ACHN (cell line): ENCODE data around the gene KRTAP4-5.
"Not testable (repeated sequence)": the region's sequence is repeated elsewhere in the genome, so short reads cannot be mapped to it uniquely, and the experiment has no call there.

Experiments used
- DNase-seq: peaks from one replicate; pipeline ENCODE4 v3.0.0-alpha.2; 2015
- in situ Hi-C: cut with HindIII; loops from 2 replicates; pipeline ENCODE4 v1.10.0; 2017; ENCODE audit warnings: low sequenced_read_pairs, low pct_ligation_motif_present, low pct_unique_long_range_greater_than_20kb

KRTAP4-5 gene

DNA sequence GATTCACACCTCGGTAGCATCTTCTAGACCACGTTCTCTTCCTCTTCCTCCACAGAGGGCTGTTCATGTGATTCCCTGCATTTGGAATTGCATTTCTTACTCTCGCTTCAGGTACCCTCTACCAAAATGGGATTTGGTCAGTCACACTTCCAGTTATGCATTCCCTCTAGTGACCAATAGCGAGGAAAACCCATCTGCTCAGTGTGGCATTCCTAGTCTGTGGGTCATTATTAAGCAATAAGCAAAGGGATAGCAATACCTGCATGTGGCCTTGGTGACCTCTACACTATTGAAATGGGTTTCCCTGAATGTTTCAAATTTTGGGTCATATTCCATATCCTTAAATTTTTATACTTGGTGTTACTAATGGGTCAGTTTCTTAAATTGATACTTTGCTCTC is 401 bp upstream of the KRTAP4-5 start:
- in situ Hi-C loops, result no loop called here

GRCh38 chr17:41148971-41149651 is 514 bp downstream of the KRTAP4-5 start:
- in situ Hi-C loops, DNase-seq: not testable (repeated sequence)

More for the DNA sequence above, 401 bp upstream of the KRTAP4-5 start:
- no peak for DNase-seq

GRCh38 chr17:41147531-41148204 is 2.0 kb downstream of the KRTAP4-5 start:
- no peak for DNase-seq
- in situ Hi-C loops, result no loop called here

GRCh38 chr17:41145261-41145660 is 4.4 kb downstream of the KRTAP4-5 start:
- DNase-seq, result no peak
- in situ Hi-C loops, result no loop called here

- in situ Hi-C loops, result no loop called here
- no peak for DNase-seq
Measured at GRCh38 chr17:41144846-41145245, 4.8 kb downstream of the KRTAP4-5 start.

- no peak for DNase-seq
- in situ Hi-C loops, result no loop called here
Measured at GRCh38 chr17:41141361-41141760, 8.3 kb downstream of the KRTAP4-5 start.

- DNase-seq, result no peak
- in situ Hi-C loops, result no loop called here
Measured at GRCh38 chr17:41140360-41141131, 9.1 kb downstream of the KRTAP4-5 start, which contains the start of gene KRTAP4-6. TSS of gene KRTAP4-6 (minus strand) at chr17:41140544. CDS start at chr17:41140487, 57 bp downstream.

DNA sequence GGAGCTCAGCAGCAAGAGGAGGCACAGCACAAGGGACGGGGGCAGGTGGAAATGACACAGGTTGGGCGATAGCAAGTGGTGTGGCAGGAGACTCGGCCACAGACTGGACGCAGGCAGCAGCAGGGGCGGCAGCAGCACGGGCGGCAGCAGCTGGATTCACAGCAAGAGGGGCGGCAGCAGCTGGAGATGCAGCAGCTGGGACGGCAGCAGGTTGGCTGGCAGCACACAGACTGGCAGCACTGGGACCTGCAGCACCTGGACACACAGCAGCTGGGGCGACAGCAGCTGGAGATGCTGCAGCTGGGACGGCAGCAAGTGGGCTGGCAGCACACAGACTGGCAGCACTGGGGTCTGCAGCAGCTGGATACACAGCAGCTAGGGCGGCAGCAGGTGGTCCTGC is 9.8 kb downstream of the KRTAP4-5 start:
- in situ Hi-C loops, DNase-seq: not testable (repeated sequence)

- DNase-seq, result no peak
- in situ Hi-C loops, result no loop called here
Measured at GRCh38 chr17:41133880-41134735, 15.5 kb downstream of the KRTAP4-5 start.

DNA sequence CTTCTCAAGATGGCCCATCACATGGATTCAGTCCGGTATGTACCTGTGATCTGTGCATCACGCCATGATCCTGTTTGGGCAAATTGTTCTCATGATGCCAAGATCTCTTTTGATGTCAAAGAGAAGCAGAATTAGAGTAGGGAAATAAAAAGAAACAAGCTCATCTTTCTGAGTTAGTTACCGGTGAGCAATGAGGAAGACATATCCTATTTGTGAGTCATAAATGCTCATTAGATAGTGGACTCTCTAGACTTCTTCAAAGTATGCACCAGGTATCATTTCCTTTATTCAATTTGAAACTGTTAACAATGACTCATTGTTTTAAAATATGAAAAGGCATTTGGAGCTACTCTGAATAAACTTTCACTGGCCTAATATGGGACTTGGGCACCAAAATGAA is 17.6 kb downstream of the KRTAP4-5 start:
- in situ Hi-C loops, result no loop called here
- no peak for DNase-seq

DNA sequence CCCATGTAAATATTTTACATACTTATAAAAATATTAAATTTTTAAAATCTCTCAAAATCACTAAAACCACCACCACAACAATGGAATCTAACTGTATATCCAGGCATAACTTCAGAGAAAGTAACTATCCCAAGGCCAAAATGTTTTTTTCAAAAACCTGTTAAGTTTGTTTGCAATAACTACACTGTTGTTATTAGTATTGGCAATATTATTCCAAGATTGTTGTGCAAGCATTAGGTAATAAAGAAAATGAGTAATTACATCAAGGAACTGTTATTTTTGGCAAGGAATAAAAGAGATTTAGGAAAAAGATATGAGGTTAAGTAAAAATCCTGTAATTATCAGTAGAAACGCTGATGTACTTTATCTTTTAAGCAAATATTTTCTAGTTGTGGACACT is 22.3 kb downstream of the KRTAP4-5 start:
- DNase-seq, result no peak
- in situ Hi-C loops, result no loop called here

DNA sequence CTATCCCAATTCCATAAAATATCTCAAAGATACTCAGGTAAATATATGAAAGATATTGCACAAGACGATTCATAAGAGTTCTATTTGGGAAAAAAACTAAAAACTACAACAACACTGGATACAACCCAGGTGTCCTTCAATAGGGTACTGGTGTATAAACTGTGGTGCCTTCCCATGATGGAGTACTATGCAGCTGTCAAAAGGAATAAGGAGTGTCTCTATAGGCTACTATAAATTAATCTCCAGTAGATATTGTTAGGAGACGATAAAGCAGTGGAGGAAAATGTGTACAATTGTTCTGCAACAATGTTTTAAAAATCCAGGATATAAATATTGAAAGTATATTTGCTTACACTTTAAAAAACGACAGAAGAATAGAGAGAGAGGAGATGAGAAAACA is 23.2 kb downstream of the KRTAP4-5 start:
- in situ Hi-C loops, result no loop called here
- DNase-seq, result no peak

DNA sequence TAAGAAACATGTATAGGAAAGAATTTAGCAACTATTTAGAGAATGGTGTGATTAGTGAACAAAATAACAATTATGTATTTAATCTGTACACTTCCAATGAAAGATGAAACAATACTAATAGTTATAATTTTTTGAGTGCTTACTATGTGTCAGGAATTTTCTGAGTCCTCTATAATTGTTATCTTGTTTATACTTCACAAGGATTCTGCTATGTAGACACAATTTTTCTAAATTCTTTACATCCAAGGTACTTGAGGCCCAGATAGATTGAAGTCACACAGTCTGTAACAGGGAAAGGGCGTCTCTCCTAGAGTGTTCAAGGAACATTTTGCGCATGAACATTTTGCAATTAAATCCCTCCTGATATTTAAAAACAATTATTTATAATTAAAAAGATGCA is 24.6 kb downstream of the KRTAP4-5 start:
- DNase-seq, result no peak
- in situ Hi-C loops, result no loop called here

DNA sequence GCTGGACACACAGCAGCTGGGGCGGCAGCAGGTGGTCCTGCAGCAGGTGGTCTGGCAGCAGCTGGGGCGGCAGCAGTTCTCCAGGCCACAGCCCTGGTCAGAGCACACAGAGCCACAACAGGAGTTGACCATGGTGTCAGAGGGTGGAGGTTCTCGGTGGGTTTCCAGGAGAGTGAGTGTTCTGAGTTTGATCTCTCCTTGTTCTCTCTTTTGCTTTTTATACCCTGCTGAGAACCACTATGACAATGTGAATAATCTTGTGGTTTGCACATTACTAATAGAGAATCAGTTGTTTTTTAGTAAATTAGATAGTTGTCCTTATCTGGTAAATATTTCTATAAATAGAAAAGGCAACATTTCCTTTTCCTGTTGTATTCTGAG is 25.6 kb downstream of the KRTAP4-5 start, which contains the start of gene KRTAP4-12:
TSS of gene KRTAP4-12 (minus strand) at position 192 of the 381 bp plus-strand sequence. CDS start at position 132, 60 bp downstream.
- in situ Hi-C loops, DNase-seq: not testable (repeated sequence)

- DNase-seq, in situ Hi-C loops: not testable (repeated sequence)
Measured at GRCh38 chr17:41123292-41123990, 26.2 kb downstream of the KRTAP4-5 start.

DNA sequence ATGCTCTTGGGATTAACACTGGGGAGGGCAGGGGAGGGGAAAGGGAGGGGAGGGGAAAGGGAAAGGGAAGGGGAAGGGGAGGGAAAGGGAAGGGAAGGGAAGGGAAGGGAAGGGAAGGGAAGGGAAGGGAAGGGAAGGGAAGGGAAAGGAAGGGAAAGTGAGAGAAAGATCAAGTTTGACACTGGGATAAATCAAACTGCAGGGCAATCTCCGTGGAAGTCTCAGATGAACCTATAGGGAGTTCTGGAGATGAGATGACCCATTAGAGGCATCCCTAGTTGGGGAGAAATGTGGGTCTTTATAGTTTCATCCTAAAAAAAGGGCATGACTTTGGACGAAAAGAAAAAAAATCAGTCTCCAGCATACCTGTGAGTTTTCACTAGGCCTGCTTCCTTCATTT is 27.9 kb downstream of the KRTAP4-5 start:
- DNase-seq, result no peak
- in situ Hi-C loops, result no loop called here

DNA sequence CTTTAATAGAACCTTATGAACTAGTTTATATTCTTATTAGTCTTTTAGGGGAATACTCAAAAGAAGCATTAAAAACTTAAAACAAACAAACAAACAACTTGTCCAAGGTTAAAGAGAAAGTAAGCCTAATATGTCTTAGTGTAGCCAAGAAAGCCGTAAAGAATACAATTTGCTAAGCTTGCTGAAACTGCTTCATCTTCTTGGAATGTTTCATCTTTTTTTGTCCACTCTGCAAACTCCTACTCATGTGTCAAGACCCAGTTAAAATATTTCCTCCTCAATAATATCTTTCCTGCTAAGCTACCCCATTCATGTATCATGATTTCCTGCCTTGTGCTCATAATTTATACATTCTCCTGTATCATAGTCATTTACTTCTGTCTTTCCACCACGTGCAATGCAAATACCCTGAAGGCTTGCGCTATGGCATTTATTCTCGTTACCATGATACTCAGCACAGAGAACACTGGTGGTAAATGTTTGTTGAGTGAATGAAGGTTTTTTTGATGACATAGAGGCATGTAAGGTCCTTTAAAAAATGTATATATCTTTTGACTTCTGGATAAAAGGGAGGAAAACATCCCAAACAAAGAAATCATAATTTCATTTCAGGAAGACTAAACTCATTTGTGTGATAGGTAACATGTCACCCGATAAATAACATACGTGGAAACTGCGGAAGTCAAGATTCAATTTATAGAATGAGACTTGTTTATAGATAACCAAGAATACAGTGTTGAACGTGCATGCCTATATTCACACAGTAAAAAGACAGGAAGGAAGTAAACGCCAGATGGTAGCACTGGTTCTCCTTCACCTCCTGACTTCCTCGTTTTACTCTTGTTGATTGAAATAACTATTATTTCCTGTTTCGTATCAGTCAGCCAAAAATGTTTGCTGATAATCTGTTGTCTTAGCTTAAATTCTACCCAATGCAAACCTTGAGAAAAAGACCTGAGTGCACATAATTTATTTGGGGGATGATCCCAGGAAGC is 29.6 kb downstream of the KRTAP4-5 start:
- DNase-seq, in situ Hi-C loops: not testable (repeated sequence)
